Panc1 (cell line): ENCODE results near the gene CRIM1. TPM values are rescaled to one million over a fixed set of nuclear protein-coding genes. Genes with fewer than 3 reads are reported as not detected.

Experiments used
- ATAC-seq: fragments of 200-7000 bp; cut with Tn5 transposase; 2 replicates; pipeline ENCODE4 v1.9.1; 2020; ENCODE audit warnings: mild to moderate bottlenecking, moderate library complexity
- BruUV-seq: library from RNA; stranded (reverse); fragments of 400-500 nt; replicated peaks from 2 replicates; lab custom pipeline; 2021; lab: Mats Ljungman, UMichigan
- CTCF ChIA-PET: fragments of 300-600 bp; sonication (Branson Sonifier 250); formaldehyde crosslinking; loops from one replicate; lab custom pipeline; 2022; ENCODE audit warnings: antibody characterized with exemption; lab: Charles Lee
- POLR2A ChIA-PET: fragments of 300-600 bp; sonication (Branson Sonifier 250); formaldehyde crosslinking; loops from one replicate; lab custom pipeline; 2022; ENCODE audit warnings: antibody characterized with exemption; lab: Charles Lee
- DNase-seq: peaks from one replicate; pipeline ENCODE4 v3.0.0-alpha.2; 2010; ENCODE audit warnings: low read depth, low spot score
- H3K27ac ChIP-seq: 2 replicates; pipeline ENCODE4 v1.5.1; 2011; ENCODE audit warnings: mild to moderate bottlenecking, low read length, inconsistent platforms
- H3K27me3 ChIP-seq: fragments of 200-500 bp; sonication (Bioruptor generic); 2 replicates; pipeline ENCODE4 v1.6.0; 2014; ENCODE audit warnings: low read length, inconsistent platforms; ENCODE audit not compliant: control insufficient read depth, insufficient read depth
- H3K36me3 ChIP-seq: fragments of 200-500 bp; sonication (Bioruptor generic); 2 replicates; pipeline ENCODE4 v1.5.1; 2014; ENCODE audit warnings: inconsistent platforms, mild to moderate bottlenecking, low read length, moderate library complexity; ENCODE audit not compliant: control insufficient read depth, insufficient read depth
- H3K4me1 ChIP-seq: 2 replicates; pipeline ENCODE4 v1.5.1; 2011; ENCODE audit warnings: inconsistent platforms, mild to moderate bottlenecking, low read length, moderate library complexity; ENCODE audit not compliant: control insufficient read depth, insufficient read depth
- H3K4me3 ChIP-seq, 2 experiments: 2 replicates each; pipeline ENCODE4 v1.5.1; 2011 to 2012; ENCODE audit warnings: low read depth in 2 of 2, low read length in 2 of 2, mild to moderate bottlenecking in 2 of 2, inconsistent platforms in 1 of 2, moderate library complexity in 1 of 2
- H3K9me3 ChIP-seq: fragments of 200-500 bp; sonication (Bioruptor generic); 2 replicates; pipeline ENCODE4 v1.5.1; 2014; ENCODE audit warnings: low read depth, mild to moderate bottlenecking, inconsistent platforms, low read length, moderate library complexity; ENCODE audit not compliant: control insufficient read depth, insufficient read depth
- CTCF ChIP-seq: fragments of 450-650 bp; IDR thresholded peaks from 2 replicates; pipeline ENCODE4 v1.5.1; 2017; ENCODE audit warnings: mild to moderate bottlenecking
- POLR2AphosphoS5 ChIP-seq: IDR thresholded peaks from 2 replicates; pipeline ENCODE4 v1.6.1; 2012; ENCODE audit warnings: mild to moderate bottlenecking, low read depth, low read length, moderate library complexity
- REST ChIP-seq, 2 experiments: IDR thresholded peaks; 2 replicates each; pipeline ENCODE4 v1.6.1; 2011 to 2012; ENCODE audit warnings: low read depth in 2 of 2, control low read depth in 1 of 2, low read length in 1 of 2, mild to moderate bottlenecking in 1 of 2, moderate library complexity in 1 of 2; ENCODE audit not compliant: insufficient read depth in 1 of 2
- SIN3A ChIP-seq: IDR thresholded peaks from 2 replicates; pipeline ENCODE4 v1.6.1; 2012; ENCODE audit warnings: low read depth, mild to moderate bottlenecking, low read length, moderate library complexity, borderline replicate concordance; ENCODE audit not compliant: insufficient read depth
- TCF7L2 ChIP-seq: IDR thresholded peaks from 2 replicates; pipeline ENCODE4 v1.6.1; 2011; ENCODE audit warnings: mild to moderate bottlenecking, low read depth, low read length, inconsistent platforms
- in situ Hi-C: cut with HindIII; loops from 2 replicates; pipeline ENCODE4 v1.10.0; 2016; ENCODE audit warnings: low sequenced_read_pairs, low pct_unique_long_range_greater_than_20kb
- intact Hi-C: fragments of 100-400 bp; cut with micrococcal nuclease; formaldehyde crosslinking; loops from one replicate; pipeline ENCODE4 v1.10.0; 2022; ENCODE audit not compliant: unreplicated experiment
- total RNA-seq: library from RNA; stranded (reverse); gene quantifications from one replicate; pipeline ENCODE4 v1.2.1, GENCODE V29; 2021; ENCODE audit not compliant: unreplicated experiment

CRIM1 gene
- total RNA-seq, 1 experiment from 2014 or later = 290 TPM

GRCh38 chr2:36360834-36361233 lies 5.3 kb downstream of the CRIM1 start:
- Histone ChIP-seq H3K27ac (peak overlapping the region; percentile 98), H3K4me1 (peaks cover 67% of the 10 kb centered on the region), H3K9me3 (no peaks in the 10 kb centered on the region), H3K27me3 (no peaks in the 10 kb centered on the region), H3K4me3 (peak overlapping the region; percentile 96 to 99), H3K36me3 (peaks cover 3% of the 10 kb centered on the region)
- BruUV-seq = no TSS peak
- TF ChIP-seq SIN3A = no peak
- no peak for TF ChIP-seq TCF7L2
- TF ChIP-seq REST (IDR thresholded peaks at IDR 0.05; ENCODE audit: insufficient read depth in 1 of 2, low read depth in 2 of 2, low read length in 1 of 2) = no peak
- no peak for TF ChIP-seq POLR2AphosphoS5
- TF ChIP-seq CTCF = no peak
- POLR2A ChIA-PET = no interaction called here
- DNase-seq = no peak
- in situ Hi-C loops = no loop called here
- intact Hi-C loops = no loop called here
- no peak for ATAC-seq
- CTCF ChIA-PET = no interaction called here

GRCh38 chr2:36361396-36361795 lies 5.8 kb downstream of the CRIM1 start:
- ATAC-seq (no peak), DNase-seq (no peak)
- in situ Hi-C loops = no loop called here
- Histone ChIP-seq H3K4me1 (peaks cover 73% of the 10 kb centered on the region), H3K27me3 (no peaks in the 10 kb centered on the region), H3K4me3 (peak overlapping the region; percentile 2 to 99; a peak in 1 of 4 replicates), H3K9me3 (no peaks in the 10 kb centered on the region), H3K36me3 (peaks cover 3% of the 10 kb centered on the region), H3K27ac (peak overlapping the region; percentile 98)
- TF ChIP-seq CTCF (no peak), POLR2AphosphoS5 (0 out of 2 replicates have a peak, but pooled peaks have one; percentile 40), SIN3A (no peak)
- BruUV-seq = no TSS peak
- CTCF ChIA-PET = no interaction called here
- POLR2A ChIA-PET = no interaction called here
- intact Hi-C loops = no loop called here
